ENCODE data around the gene ME2.

- TF ChIP-seq CTCF (IDR thresholded peaks at IDR 0.05; ENCODE audit: low read depth, low read length) (no peak), EZH2phosphoT487 (IDR thresholded peaks at IDR 0.05; ENCODE audit: low read depth) (no peak)
Observed at GRCh38 chr18:50961974-50962373, 83.1 kb downstream of the ME2 start.

Measured in OCI-LY3 (cell line).